Fibroblast of villous mesenchyme (primary cell): ENCODE results near the gene LMX1A. TPM values are rescaled to one million over a fixed set of nuclear protein-coding genes. Genes with fewer than 3 reads are reported as not detected.

Experiments used
- DNase-seq: peaks from one replicate; pipeline ENCODE4 v3.0.0-alpha.2; 2010; ENCODE audit warnings: low read depth
- H3K4me3 ChIP-seq: 2 replicates; pipeline ENCODE4 v1.5.1; 2011; ENCODE audit warnings: low read depth, mild to moderate bottlenecking, low read length
- CTCF ChIP-seq: IDR thresholded peaks from 2 replicates; pipeline ENCODE4 v1.5.1; 2012; ENCODE audit warnings: low read depth, mild to moderate bottlenecking, low read length; ENCODE audit not compliant: insufficient read depth
- total RNA-seq: library from RNA; depleted of rRNA; stranded (reverse); fragments of >200 nt; gene quantifications from 2 replicates; pipeline ENCODE4 v1.2.3, GENCODE V29; 2012

The LMX1A gene
- total RNA-seq, 1 donor = not detected

DNA sequence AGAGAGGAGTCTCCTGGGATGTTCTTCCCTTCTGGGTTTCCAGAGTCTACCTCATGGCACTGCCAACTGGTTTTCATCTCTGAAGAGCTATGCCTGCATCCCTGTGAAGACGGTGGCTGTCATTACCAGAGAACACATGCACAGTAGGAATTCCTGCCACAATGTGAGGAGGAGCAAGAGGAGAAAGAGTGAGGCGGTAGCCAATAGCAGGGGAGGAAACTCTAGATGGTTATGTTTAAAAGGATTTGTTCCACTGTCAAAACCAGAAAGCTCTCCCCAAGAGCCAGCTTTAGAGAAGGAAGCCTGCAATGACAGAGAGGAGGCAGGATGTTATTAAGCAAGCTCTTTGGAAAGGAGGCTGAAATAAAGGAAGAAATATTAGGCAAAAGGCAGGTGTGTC is 12.3 kb downstream of the LMX1A start:
- no peak for TF ChIP-seq CTCF
- H3K4me3 ChIP-seq = no peak overlapping the region
- DNase-seq = no peak

DNA sequence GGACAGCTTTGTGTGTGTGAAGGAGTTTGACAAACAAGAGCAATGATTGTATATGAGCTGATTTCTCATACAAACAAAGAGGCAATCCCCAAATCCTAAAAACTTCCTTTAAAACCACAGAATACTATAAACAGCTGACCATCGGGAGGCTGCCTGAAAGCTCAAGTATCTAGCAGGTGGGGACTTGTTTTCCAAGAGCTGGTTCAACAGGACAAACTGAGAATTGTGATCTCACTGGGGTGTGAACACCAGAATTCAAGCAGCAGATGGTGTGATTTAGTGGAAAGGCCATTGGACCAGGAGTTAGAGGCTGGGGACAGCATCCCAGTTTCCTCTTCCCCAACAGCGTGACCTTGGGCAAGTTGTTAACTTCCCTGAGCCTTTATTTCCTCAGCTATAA is 13.9 kb downstream of the LMX1A start:
- no peak overlapping the region for H3K4me3 ChIP-seq
- no peak for DNase-seq
- no peak for TF ChIP-seq CTCF

GRCh38 chr1:165342168-165342567 is 14.3 kb downstream of the LMX1A start:
- TF ChIP-seq CTCF = no peak
- no peak overlapping the region for H3K4me3 ChIP-seq

DNA sequence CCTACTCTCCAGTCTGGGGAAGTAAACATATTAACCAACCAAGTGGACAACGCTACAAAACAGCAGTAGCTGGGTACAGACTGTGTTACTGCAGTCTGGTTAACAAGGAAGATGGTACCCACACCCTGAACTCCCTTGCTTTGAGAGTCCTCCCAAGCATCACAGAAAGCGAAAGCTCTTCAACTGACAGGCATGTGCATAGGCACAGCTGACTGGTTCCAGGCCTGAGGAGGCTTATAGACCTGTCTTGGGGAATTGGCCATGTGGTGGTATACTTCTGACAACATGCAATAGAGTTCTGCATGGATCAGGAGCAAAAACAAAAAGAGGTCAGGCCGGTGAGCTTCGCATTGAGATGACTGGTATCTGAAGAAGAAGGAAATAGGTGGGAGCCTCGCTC is 17.4 kb downstream of the LMX1A start:
- no peak for TF ChIP-seq CTCF

More at GRCh38 chr1:165342168-165342567, 14.3 kb downstream of the LMX1A start:
- DNase-seq = no peak

GRCh38 chr1:165330483-165330882 is 26.0 kb downstream of the LMX1A start:
- TF ChIP-seq CTCF = no peak
- no peak overlapping the region for H3K4me3 ChIP-seq
- DNase-seq = no peak

More for the DNA sequence above, 17.4 kb downstream of the LMX1A start:
- H3K4me3 ChIP-seq = no peak overlapping the region
- no peak for DNase-seq

- DNase-seq = no peak
- no peak for TF ChIP-seq CTCF
- H3K4me3 ChIP-seq = no peak overlapping the region
These were observed 27.4 kb downstream of the LMX1A start for GRCh38 chr1:165329104-165329503.

DNA sequence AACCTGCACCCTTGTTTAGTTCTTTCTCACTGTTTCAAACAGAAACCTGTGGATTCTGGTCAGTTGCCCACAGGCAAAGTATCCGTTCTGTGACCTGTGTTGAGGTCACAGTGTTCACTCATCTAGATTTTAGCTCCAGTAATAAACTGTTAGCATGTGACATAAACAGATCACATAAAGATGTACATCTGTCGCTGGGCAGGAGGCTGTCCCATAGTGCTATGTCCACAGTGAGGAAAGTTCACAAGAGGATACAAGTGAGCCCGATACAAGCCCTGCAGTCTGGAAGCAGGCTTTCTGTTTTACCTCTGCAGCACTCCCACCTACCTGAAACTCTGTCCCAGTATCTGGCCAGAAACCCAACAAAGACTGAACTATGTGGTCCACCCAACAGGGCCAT is 28.4 kb downstream of the LMX1A start:
- TF ChIP-seq CTCF = no peak
- DNase-seq = no peak
- H3K4me3 ChIP-seq = no peak overlapping the region
